Measurements from ENCODE around the gene STX18.
"Not testable (repeated sequence)": the region's sequence is repeated elsewhere in the genome, so short reads cannot be mapped to it uniquely, and the experiment has no call there.

STX18 gene

DNA sequence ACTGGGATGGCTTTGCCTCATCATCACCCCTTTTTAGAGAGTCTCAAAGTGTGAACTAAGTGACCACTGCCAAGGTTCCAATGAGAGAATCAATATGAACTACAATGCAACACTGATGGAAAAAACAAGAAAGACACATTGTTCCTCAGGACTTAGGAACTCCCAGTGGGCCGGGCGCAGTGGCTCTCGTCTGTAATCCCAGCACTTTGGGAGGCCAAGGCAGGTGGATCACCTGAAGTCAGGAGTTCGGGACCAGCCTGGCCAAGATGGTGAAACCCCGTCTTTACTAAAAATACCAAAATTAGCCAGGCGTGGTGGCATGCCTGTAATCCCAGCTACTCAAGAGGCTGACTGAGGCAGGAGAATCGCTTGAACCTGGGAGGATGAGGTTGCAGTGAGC, 119.7 kb downstream of the STX18 start:
- DNase-seq (ENCODE audit: low read depth, low spot score): not testable (repeated sequence)

DNA sequence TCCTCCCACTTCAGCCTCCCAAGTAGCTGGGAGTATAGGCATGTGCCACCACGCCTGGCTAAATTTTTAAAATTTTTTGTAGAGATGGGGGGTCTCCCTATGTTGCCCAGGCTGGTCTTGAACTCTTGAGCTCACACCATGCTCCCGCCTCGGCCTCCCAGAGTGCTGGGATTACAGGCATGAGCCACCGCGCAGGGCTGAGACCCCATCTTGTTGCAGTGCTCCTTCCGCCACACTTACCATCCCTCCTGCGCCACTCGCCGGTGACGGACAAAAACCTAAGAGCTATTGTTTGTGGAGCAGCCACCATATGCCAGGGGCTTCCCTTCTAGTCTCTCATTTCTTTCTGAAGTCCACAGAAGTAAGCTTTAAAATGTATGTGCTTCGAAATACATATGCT, 120.5 kb downstream of the STX18 start:
- DNase-seq (ENCODE audit: low read depth, low spot score): no peak

DNA sequence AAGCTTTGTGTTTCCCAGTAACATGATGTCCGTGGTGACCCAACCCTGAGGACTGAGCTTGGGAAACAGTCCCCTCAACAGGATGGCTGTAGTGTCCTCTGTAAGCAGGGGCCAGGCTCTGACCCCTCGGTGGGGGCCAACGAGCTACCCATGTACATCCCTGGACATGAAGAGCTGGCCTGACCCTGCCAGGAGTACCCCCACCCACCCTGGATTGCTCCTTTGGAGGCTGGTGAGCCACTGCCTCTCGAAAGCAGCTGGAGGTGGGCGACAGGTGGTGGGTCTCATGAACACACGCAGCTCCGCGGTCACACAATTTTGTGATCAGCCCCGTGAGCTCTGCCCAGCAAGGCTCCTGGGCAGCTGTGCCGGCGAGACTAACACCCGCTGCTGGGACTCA, 121.4 kb downstream of the STX18 start:
- no peak for DNase-seq (ENCODE audit: low read depth, low spot score)

DNA sequence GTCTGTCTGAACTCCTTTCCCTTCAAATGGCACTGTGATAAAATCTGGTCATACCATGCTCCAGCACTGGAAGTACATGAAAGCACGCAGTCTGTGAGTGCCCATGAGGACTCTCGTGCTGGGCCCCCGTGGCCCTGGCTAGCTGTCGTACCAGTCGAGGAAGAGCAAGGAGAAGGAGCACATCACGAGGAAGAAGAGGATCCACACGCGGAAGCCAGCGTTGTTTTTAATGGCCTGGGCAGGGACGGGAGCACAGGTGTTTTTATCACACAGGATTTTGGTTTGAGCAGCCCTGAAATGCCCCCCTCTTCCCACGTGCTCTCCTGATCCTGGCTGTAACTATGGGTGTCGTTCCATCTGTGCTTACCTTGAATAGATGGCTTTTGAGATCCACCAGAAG, 122.0 kb downstream of the STX18 start:
- DNase-seq (ENCODE audit: low read depth, low spot score): no peak

DNA sequence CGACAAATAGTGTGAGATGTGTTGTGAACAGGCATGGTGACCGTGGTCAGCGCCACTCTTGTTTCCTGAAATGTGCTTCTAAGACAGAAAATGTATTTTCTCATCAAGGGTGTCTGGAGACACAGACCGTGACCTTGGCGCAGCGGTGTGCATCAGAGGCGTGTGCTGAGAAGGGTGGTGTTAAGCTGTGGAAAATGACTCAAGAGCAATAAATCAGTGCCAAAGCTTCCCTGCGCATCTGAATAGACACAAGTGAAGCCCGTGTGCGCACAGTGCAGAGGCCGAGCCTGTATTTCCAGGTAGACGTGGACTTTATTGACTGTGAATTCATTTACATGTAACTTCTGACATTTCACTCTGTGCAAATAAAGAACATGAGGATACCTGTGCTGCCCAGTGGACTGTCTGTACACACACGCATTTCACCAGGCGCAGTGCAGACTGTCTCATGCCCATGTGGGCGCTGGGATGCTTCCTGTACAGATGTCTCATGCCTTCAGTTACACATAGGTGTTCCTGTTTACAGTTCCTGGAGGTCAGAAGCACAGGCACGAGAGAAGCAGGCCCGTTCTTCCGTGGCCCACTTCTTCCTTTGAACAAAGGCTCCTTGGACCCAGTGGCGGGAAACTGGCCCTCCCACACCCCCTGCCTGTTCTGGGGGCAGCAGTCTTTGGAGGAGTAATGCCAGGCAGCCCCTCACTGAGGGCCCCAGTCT, 123.0 kb downstream of the STX18 start:
- no peak for DNase-seq (ENCODE audit: low read depth, low spot score)

DNA sequence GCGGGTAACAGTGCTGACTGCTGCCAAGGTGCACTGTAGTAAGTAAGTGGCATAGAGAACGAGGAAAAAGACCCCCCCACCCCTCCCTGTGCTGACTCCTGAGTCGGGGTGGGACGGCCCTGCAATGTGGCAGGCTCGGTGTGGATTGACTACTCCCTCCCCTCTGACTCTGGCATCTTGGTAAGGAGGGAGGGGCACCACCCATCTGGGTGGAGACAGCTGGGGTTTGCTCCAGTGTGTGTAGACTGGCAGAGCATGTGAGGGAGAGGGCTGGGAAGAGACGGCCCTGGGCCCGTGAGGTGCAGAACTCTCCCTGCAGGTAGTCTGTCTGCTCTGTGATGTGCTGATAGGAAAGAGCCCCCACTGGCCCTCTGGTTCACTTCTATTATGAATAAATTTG, 124.0 kb downstream of the STX18 start:
- no peak for DNase-seq (ENCODE audit: low read depth, low spot score)

DNA sequence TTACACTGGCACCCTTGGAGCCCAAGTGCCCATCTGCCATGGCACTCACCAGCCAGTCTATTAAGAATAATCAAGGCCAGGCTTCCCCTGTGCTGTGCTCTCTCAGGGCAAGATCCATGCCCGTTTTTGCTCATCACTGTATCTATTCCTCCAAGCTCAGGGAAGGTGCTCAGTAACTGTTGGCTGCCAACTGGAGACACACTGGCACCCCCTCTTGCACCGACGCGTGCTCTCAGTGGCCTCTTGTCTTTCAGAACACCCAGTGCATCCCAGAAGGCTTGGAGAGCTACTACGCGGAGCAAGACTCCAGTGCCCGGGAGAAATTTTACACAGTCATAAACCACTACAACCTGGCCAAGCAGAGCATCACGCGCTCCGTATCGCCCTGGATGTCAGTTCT, 124.9 kb downstream of the STX18 start:
- DNase-seq (ENCODE audit: low read depth, low spot score): no peak

DNA sequence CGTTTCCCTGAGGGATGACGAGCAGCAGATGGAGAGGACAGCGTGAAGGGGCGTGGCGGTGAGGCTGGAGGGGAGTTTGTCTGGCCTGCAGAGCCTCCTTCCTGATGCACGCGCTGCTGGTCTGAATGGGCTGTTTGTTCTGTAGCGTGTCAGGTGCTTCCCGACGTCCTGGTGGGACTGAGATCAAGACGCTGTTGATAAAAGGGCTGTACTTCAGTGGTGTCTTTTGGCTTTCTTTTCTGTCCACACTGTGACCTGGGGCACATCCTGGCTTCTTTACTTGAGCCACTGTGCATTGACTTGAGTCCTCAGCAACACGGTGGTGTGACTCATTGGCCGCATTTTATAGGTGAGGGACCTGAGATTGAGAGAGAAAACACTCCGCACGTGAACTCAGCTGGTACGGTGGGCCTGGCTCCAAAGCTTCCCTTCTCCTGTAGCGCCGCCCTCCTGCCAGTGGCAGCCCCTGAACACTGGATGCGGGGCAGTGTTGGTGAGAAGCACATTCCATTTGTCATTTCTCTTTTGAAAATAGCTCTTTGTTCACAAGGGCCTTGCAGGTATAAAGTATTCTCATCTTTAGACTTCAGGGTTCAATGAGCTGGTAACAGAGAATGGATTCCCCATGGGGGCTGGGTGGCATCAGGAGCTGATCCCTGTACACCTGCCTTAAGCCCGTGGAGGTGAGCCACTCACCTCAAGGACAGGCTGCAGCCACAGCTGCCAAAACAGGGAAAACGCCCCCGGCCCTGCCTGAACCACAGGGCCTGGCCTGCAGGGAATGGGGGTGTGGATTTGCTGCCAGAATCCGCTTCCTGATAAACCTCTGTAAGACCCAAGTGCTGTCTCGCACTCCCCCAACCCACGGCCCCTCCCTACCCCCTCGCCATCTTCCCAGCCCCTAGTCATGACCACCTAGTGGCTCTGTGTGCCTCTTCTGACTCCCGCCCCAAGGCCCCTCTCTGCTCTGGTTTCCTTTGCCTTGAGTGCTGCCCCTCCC, 125.7 kb downstream of the STX18 start:
- DNase-seq (ENCODE audit: low read depth, low spot score): no peak

DNA sequence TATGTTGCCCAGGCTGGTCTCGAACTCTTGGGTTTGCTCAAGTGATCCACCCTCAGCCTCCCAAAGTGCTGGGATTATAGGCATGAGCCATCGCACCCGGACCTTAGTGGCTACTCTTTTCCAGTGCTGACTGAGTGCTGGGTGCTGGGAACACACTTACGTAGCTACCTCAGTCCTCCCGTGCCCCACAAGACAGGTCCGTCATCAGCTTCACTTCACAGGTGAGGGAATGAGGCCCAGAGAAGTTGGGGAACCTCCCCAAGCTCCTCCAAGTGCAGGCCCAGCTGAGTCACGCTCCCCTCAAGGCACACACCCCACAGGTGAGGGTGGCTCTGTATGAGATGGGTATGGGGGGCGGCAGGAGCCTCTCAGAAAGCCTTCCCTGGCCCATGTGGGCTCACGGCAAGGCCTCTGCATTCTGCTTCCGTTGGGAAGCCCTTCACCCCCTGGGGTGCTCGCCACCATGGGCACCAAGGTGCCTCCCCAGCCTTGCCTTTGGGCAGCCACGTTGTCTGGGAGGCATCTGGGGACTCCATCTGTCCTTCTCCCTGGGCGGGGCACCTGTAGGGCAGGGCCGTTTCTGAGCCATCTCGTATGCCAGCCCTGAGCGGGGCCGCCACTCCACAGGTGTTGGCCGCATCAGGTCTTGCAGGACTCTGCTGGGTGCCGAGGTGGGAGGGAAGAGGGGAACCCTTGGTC, 126.6 kb downstream of the STX18 start:
- DNase-seq (ENCODE audit: low read depth, low spot score): no peak

DNA sequence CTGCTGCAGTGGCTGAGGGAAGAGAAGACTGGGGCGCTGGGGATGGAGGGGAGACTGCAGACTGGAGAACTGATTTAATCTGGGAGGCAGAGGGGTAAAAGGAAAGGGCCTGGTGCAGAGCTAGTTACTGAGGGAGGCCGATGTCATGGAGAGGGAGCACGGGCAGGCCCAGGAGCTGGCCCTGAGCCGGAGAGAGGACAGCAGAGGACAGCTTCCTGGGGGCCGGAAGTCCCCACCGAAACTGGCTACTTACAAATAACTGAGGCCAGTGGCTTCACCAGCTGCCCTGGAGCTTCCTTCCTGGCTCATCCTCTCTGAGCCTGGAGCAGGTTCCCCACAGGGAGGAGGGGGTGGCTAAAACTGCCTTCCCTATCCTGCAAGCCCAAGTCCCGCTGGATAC, 128.0 kb downstream of the STX18 start:
- DNase-seq (ENCODE audit: low read depth, low spot score): no peak

DNA sequence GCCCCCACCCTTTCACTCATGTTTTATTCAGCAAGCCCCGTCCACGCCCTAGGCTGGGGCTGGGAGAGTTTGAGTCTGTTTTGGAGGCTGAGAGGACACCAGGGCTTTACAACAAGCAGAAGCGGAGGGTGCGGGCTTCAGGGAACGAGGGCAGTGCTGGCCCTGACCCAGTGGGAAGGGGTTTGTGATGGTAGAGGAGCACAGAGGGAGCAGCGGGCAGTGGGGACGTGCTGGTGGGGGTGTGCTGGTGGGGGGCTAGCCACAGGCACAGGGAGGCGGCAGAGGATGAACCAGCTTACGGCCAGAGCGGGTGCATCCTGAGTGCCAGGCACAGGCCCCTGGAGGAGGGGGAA, 128.5 kb downstream of the STX18 start:
- no peak for DNase-seq (ENCODE audit: low read depth, low spot score)

DNA sequence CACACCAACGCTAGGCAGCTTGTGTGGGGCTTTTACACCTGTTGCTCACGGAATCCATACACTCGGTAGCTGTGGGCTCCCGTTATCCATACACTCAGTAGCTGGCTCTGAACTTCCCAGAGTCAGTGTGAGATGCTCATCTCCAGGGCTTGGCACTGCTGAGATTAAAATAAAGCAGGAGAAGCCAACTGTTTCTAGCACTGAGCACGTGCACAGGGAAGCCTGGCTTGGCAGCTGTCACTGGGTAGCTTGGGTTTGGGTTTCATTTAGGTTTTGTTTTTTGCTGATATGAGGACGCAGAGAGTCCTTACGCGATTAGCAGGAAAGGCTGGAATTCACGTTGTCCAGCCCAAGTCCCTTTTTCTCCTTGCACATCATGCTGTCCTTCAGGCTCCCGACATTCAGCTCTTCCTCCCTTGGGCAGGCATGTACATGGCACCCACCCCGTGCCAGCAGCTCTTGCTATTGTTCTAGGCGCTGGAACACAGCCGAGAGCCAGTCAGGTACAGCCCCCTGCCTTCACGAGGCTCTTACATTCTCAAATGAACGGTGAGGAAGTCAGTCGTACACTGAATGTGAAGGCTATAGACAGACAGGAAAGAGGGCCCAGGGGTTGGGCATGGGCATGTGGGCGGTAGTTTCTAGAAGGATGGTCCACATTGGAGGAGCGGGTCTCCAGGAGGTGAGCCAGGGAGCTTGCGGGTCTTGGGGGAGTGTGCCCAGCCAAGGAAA, 129.0 kb downstream of the STX18 start:
- no peak for DNase-seq (ENCODE audit: low read depth, low spot score)

DNA sequence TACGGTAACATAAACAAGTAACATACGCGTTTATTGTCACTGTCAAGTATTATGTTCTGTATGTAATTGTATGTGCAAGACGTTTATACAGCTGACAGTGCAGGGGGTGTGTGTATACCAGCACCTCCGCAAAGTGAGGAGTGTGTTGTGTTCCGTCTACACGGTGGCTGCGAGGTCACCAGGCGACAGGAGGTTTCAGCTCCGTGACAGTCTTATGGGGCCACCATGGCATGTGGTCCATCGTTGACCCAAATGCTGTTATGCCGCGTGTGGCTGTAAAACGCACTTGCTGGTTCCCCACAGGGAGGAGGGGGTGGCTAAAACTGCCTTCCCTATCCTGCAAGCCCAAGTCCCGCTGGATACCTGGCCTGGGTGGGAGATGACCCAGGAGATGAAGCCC, 129.9 kb downstream of the STX18 start:
- no peak for DNase-seq (ENCODE audit: low read depth, low spot score)

DNA sequence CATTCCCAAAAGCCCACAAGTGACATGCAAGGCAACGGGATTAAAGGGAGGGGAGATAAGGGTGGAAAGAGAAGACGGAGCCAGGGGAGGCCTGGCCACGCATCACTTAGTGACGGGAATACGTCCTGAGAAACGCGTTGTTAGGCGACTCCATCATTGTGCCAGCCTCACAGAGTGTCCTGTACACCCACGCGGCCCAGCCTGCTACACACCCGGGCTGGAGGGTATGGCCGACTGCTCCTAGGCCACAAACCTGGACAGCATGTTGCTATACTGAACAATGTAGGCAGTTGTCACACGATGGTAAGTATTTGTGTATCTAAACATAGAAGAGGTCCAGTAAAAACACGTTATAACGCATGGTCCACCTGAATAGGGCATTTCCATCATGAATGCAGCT, 131.6 kb downstream of the STX18 start:
- no peak for DNase-seq (ENCODE audit: low read depth, low spot score)

DNA sequence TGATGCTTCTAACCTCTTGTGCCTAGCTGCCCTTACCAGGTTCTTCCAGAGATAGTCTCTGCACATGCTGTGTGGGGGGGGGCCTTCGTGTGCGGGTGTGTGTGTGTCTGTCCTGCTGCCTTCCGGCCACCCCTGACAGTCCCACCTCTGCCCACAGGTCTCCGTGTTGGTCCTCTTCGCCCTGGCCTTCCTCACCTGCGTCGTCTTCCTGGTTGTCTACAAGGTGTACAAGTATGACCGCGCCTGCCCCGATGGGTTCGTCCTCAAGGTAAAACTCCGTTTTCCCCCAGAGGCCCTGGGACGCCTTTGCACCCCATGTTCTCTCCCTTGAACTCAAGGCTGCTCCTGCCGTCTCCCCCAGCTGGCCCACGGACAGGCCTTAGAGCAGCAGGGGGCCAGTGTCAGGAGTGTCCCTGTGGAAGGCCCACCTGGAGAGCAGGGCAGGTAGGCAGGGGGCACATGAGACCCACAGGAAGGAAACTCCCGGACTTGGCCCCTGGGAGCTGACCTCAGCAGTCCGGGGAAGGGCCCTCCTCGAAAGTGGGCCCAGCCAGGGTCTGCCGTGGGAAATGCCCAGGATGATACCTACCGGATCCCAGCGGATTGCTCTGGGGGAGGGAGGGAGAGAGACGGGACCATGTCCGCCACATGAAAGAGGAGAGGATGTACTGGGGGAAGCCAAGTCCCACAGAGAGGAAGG, 132.3 kb downstream of the STX18 start:
- no peak for DNase-seq (ENCODE audit: low read depth, low spot score)

DNA sequence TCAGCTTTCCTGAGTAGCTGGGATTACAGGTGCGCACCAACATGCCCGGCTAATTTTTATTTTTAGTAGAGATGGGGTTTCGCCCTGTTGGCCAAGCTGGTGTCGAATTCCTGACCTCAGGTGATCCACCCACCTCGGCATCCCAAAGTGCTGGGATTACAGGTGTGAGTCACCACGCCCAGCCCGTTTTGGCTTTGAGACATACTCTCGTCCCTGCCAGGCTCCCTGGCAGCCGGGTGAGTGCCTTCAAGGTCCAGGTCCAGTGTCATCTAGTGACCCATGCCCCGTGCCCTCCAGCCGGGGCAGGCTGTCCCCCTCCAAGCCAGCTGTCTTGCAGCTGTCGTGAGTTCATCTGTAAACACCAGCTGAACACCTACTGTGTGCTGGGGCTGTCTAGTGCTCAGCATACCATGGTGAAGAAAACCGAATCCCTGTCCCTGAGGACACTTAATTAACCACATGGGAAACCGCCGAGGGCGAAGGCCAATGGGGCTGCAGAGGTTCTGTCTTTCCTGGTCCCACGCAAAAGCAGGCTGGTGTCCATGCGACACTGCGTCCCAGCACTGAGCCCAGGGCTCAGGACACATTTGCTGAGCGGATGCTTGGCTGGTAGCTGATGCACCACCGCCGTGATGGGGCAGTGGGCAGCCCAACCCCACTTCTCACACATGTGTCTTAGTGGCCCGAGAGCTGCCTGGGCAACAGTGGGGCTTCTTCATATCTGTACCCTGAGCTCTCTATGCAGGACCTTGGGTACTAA, 133.1 kb downstream of the STX18 start:
- no peak for DNase-seq (ENCODE audit: low read depth, low spot score)

DNA sequence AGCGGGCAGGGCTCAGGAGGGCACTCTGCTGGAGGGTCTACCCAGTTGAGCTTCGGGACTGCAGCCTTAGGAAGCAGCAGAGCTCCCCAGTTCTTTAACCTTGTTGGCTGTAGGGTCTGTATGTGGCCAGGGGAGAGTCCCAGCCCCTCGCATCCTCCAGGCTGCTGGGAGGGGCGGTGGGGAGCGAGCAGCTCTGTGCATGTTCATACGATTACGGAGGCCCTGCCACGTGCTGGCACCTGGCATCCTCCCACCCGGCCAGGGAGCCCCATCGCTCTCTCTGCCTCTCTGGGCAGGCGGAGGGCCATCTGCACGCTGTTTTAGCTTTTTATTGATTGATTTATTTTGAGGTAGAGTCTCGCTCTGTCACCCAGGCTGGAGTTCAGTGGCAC, 133.7 kb downstream of the STX18 start:
- DNase-seq (ENCODE audit: low read depth, low spot score): no peak

DNA sequence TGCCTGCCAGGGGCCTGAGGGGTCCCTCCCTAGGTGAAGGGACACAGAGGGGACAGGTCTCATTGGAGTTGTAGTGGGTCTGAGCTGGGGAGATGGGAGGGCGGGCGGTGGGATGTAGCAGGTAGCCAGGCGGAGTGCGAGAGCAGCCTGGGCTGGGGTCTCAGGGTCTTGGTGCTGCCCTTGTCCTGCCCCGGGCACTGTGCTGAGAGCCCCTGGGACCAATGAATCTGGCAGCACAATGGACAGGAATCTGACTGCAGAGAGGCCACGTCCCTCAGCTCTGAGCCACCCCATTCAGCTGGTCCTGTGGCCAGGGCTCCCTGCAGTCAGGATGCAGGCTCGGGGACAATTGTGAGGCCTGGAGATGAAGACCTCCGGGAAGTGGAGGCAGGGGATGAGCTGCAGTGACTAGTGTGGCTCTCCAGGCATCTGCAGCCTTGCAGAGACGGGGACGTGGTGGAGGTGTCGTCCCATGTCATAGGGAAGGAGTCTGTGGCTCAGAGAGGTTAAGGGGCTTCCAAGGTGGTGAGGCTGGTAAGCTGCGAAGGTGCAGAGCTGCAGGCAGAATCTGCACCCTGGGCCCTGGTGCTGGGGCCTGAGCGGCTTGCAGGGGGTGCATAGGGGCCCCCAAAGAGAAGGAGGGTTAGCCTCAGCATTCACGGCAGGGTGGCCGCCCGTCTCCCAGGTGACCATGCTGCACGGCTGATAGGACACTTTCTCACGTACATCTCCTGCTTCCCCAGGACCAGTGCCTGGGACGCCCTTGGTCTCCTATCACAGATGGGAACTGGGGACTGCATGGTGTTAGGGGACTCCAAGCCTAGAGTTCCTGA, 134.3 kb downstream of the STX18 start:
- no peak for DNase-seq (ENCODE audit: low read depth, low spot score)

Measured in iPS DF 19.7 (cell line).